Adrenal gland (tissue), 12 donors: Measurements from ENCODE around the gene CUL3. TPM values are rescaled to one million over a fixed set of nuclear protein-coding genes. Genes with fewer than 3 reads are reported as not detected.

Source experiments
- DNase-seq, 7 donors: peaks; one replicate each; pipeline ENCODE4 v3.0.0-alpha.2; 2019 to 2020
- H3K27ac ChIP-seq, 5 donors: fragments of 200-600 bp; sonication (generic) in 4 of 5; 1 replicate in 3 of 5; 2 replicates in 2 of 5; pipeline versions ENCODE4 v1.5.1 to v1.8.0; 2016 to 2020; ENCODE audit warnings: mild to moderate bottlenecking in 1 of 5
- H3K27me3 ChIP-seq: fragments of 200-600 bp; 2 replicates; pipeline ENCODE4 v1.8.0; 2021
- H3K36me3 ChIP-seq, 2 donors: fragments of 200-600 bp; replicated peaks in 1 of 2; 1 replicate in 1 of 2; 2 replicates in 1 of 2; pipeline versions ENCODE4 v1.5.1 to v1.8.0; 2018 to 2022
- H3K4me1 ChIP-seq, 2 donors: fragments of 200-600 bp; replicated peaks in 1 of 2; 1 replicate in 1 of 2; 2 replicates in 1 of 2; pipeline versions ENCODE4 v1.5.1 to v1.8.0; 2018 to 2021
- H3K4me3 ChIP-seq, 4 donors: fragments of 200-600 bp; sonication (generic) in 3 of 4; one replicate each; pipeline ENCODE4 v1.5.1; 2016 to 2018
- H3K9me3 ChIP-seq, 3 donors: fragments of 200-600 bp; sonication (generic) in 1 of 3; replicated peaks in 1 of 3; 1 replicate in 2 of 3; 2 replicates in 1 of 3; pipeline versions ENCODE4 v1.5.1 to v1.8.0; 2016 to 2021
- POLR2A ChIP-seq, 2 donors: fragments of 450-650 bp; IDR thresholded peaks; one replicate each; pipeline ENCODE4 v1.6.1; 2017; ENCODE audit warnings: antibody characterized with exemption in 2 of 2, mild to moderate bottlenecking in 2 of 2, moderate library complexity in 1 of 2
- WGBS, 4 donors: extraction: QIAGEN DNeasy Blood & Tissue Kit in 2 of 4; methylation state at CpG; one replicate each; pipeline versions ENCODE4 v1.1.5 to v1.1.7; 2013 to 2017; 5-methylcytosine and 5-hydroxymethylcytosine counted together
- intact Hi-C, 2 donors: fragments of 100-400 bp; cut with DNase I; formaldehyde crosslinking; loops; one replicate each; pipeline versions ENCODE4 v1.14.1 to v1.15.0; 2022 to 2023
- polyA plus RNA-seq, 3 donors: library from polyadenylated mRNA; stranded (reverse); fragments of 200-250 nt in 2 of 3; fragments of 350-450 nt in 1 of 3; fragmentation: Illumina TruSeq in 1 of 3; extraction: RNeasy Lipid Tissue Mini Kit (QIAGEN cat#74804) in 1 of 3; gene quantifications; one replicate each; pipeline ENCODE4 v1.2.3, GENCODE V29; 2013 to 2014
- total RNA-seq, 9 donors: library from RNA; depleted of rRNA in 4 of 9; stranded (reverse); fragments of >200 nt in 4 of 9; fragments of 120-200 nt in 1 of 9; fragmentation: NEBNext Ultra II Directional in 1 of 9; extraction: Animal tissue kit (Norgen Biotek cat#: 25700) in 1 of 9; gene quantifications; one replicate each; pipeline versions ENCODE4 v1.1.0 to v1.2.4, GENCODE V29; 2013 to 2023
- TF ChIP-seq, protein P1 (sequence below), 6 experiments: fragments of 450-650 bp in 4 of 6; fragments of 200-600 bp in 2 of 6; sonication (generic) in 1 of 6; IDR thresholded peaks; 1 replicate in 5 of 6; 2 replicates in 1 of 6; pipeline versions ENCODE4 v1.5.1 to v1.8.0; 2016 to 2021; ENCODE audit warnings: antibody characterized with exemption in 6 of 6, mild to moderate bottlenecking in 2 of 6, moderate library complexity in 1 of 6
- donor health status: healthy with polysubstance abuse.
- donor health status: Bipolar disorder and iron deficiency.
- donor health status: DM: yes; HTN: yes; CAD: no.
- donor health status: DM: no; HTN: no; CAD: no.
- donor health status: DM: no; HTN: no; CAD: no.
- donor health status: DM: yes; HTN: yes; CAD: no.

CUL3 gene
- total and polyA plus RNA-seq, 12 donors: 40.5 to 122 (median 75.0) TPM

DNA sequence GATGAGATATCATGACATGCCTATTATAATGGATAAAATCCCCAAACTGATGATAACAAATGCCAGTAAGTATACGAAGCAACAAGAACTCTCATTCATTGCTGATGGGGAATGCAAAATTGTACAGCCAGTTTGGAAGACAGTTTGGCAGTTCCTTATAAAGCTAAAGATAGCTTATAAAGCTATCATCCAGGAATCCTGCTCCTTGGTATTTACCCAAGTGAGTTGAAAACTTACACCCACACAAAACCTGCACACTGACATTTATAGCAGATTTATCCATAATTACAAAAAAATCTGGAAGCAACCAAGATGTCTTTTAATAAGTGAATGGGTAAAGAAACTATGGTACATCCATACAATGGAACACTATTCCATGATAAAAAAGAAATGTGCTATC is 123.8 kb downstream of the CUL3 start:
- Histone ChIP-seq H3K36me3 (no peaks in the 10 kb centered on the region), H3K27ac (no peak overlapping the region), H3K27me3 (no peaks in the 10 kb centered on the region), H3K9me3 (no peaks in the 10 kb centered on the region), H3K4me1 (no peaks in the 10 kb centered on the region), H3K4me3 (no peak overlapping the region)
- intact Hi-C loops: no loop called here
- WGBS, 4 donors: 63 to 74% (median 72%) methylated on average over 1 of the region's 1 CpG
- TF ChIP-seq, protein P1, sequence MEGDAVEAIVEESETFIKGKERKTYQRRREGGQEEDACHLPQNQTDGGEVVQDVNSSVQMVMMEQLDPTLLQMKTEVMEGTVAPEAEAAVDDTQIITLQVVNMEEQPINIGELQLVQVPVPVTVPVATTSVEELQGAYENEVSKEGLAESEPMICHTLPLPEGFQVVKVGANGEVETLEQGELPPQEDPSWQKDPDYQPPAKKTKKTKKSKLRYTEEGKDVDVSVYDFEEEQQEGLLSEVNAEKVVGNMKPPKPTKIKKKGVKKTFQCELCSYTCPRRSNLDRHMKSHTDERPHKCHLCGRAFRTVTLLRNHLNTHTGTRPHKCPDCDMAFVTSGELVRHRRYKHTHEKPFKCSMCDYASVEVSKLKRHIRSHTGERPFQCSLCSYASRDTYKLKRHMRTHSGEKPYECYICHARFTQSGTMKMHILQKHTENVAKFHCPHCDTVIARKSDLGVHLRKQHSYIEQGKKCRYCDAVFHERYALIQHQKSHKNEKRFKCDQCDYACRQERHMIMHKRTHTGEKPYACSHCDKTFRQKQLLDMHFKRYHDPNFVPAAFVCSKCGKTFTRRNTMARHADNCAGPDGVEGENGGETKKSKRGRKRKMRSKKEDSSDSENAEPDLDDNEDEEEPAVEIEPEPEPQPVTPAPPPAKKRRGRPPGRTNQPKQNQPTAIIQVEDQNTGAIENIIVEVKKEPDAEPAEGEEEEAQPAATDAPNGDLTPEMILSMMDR (IDR thresholded peaks at IDR 0.05): no peak
- no peak for TF ChIP-seq POLR2A (IDR thresholded peaks at IDR 0.05)
- DNase-seq: no peak

DNA sequence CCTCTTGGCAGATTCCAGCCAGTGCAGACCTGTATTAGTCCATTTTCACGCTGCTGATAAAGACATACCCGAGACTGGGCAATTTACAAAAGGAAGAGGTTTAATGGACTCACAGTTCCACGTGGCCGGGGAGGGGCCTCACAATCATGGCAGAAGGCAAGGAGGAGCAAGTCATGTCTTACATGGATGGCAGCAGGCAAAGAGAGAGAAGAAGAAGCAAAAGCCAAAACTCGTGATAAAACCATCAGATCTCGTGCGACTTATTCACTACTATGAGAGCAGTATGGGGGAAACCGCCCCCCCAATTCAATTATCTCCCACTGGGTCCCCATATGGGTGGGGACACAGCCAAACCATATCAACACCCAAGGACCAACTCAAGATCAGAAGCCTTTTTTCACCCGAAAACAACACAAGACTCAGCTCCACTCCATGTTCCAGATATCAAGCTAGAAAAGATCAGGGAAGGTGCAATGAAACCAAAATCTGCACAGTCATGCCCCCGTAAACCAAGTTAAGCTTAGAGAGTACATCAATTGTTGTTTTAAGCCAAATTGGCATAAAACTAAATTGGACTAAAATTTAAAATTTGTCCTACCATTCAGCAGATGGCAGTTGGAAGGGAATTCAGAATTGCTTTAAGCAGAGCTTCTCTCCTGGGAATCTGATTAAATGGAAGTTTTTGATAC is 127.6 kb downstream of the CUL3 start:
- H3K27me3 ChIP-seq: no peaks in the 10 kb centered on the region
- DNase-seq: no peak
- no peak overlapping the region for H3K27ac ChIP-seq
- 78 to 89% (median 82%) methylated on average over 10 of the region's 10 CpGs for WGBS, 4 donors
- H3K36me3 ChIP-seq: no peaks in the 10 kb centered on the region
- no peak overlapping the region for H3K4me3 ChIP-seq
- intact Hi-C loops: loop anchor here in 1 of 2 donors (10.0 kb wide), 1 partner anchor 197 kb away; no protein-coding TSS in a partner anchor
- TF ChIP-seq POLR2A (IDR thresholded peaks at IDR 0.05): no peak
- TF ChIP-seq, protein P1 (IDR thresholded peaks at IDR 0.05): no peak
- no peaks in the 10 kb centered on the region for H3K9me3 ChIP-seq
- no peaks in the 10 kb centered on the region for H3K4me1 ChIP-seq

DNA sequence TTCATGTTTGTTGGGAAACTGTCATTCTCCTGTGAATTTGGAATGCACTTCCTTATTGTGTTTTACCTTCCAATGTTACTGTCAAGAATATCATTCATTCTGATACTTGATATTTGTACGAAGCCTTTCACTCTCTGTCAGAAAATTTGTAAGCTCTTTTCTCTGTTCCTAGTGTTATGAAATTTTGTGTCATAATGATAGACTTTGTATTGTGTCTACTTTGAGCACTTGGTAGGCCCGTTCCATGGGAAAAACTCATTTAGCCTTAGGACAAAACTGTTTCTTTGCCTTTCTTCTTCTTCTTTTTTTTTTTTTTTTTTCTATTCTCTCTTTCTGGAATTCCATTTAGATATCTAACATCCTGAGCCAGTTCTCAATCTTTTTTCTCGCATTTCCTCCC is 131.3 kb downstream of the CUL3 start:
- no peak for DNase-seq
- no peak overlapping the region for H3K4me3 ChIP-seq
- no peaks in the 10 kb centered on the region for H3K36me3 ChIP-seq
- intact Hi-C loops: loop anchor here in 1 of 2 donors (10.0 kb wide), 1 partner anchor 201 kb away; no protein-coding TSS in a partner anchor
- WGBS, 4 donors: 91 to 94% (median 92%) methylated on average over 3 of the region's 3 CpGs
- H3K27me3 ChIP-seq: no peaks in the 10 kb centered on the region
- H3K27ac ChIP-seq: no peak overlapping the region
- H3K9me3 ChIP-seq: no peaks in the 10 kb centered on the region
- TF ChIP-seq, protein P1 (IDR thresholded peaks at IDR 0.05): no peak
- TF ChIP-seq POLR2A (IDR thresholded peaks at IDR 0.05): no peak
- no peaks in the 10 kb centered on the region for H3K4me1 ChIP-seq

DNA sequence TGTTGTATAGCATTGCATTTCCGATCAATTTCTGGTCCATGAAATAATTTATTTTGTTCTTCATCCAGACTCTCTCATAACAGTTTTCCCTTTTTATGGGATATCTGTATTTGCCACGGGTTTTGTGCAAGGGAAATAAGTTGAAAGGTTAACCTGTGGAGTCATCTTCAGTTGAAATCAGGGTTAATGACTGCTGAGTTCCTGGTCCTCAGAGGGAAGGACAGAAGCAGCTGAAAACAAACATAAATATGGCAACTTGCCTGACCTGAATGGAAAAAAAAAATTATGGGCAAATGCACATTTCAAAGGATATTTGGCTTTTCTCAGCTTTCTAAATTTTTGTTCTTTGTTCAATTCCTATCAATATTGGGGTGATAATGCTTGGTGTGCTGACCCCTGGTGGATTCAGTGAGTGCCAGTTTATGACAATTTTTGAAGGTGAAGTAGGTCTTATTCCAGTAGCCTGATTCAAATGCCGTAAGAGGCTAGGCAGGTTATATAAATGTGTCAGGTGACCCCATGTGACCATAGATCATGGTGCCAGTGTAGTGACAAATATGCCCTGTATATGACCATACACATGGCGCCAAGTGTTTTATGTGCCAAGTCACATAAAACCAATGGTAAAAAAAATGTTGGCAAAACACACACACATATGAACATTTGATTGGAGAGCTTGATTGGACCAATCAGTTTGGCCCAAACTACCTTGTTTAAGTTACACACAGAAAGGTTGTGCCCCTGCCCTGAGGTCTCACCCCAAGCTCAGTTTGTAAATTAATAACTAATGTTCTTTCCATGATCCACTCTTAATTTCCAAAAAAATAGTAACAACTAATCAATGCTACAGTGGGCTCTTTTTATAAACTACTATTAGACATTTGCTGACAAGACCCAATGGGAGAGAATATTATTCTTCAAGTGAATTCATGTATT is 135.7 kb downstream of the CUL3 start:
- 37 to 47% (median 45%) methylated on average over 4 of the region's 4 CpGs for WGBS, 4 donors
- no peaks in the 10 kb centered on the region for H3K9me3 ChIP-seq
- no peak overlapping the region for H3K27ac ChIP-seq
- no peak for TF ChIP-seq POLR2A (IDR thresholded peaks at IDR 0.05)
- TF ChIP-seq, protein P1 (IDR thresholded peaks at IDR 0.05): peak; percentile 29 to 57 (median 45)
- H3K4me1 ChIP-seq: no peaks in the 10 kb centered on the region
- peak in 1 of 7 donors; percentile 12 for DNase-seq
- H3K4me3 ChIP-seq: no peak overlapping the region
- H3K36me3 ChIP-seq: no peaks in the 10 kb centered on the region
- no peaks in the 10 kb centered on the region for H3K27me3 ChIP-seq
- intact Hi-C loops: loop anchor here (10.0 kb wide), 3 partner anchors 85 to 205 kb away; no protein-coding TSS in a partner anchor
